ENCODE results near the gene UBR4.

GRCh38 chr1:19154876-19155275 is 55.2 kb downstream of the UBR4 start:
- TF ChIP-seq CTCF (IDR thresholded peaks at IDR 0.05; ENCODE audit: low read depth, low read length) = no peak
- no peak for TF ChIP-seq EZH2phosphoT487 (IDR thresholded peaks at IDR 0.05; ENCODE audit: low read depth)

Measured in OCI-LY3 (cell line).